ENCODE results near the gene PLXNA3.

GRCh38 chrX:154515090-154515965 lies 57.2 kb downstream of the PLXNA3 start:
- no peak for TF ChIP-seq CTCF (IDR thresholded peaks at IDR 0.05)
- no peak for TF ChIP-seq POLR2AphosphoS5 (IDR thresholded peaks at IDR 0.05; ENCODE audit: low read depth, low read length)
- no peak for TF ChIP-seq REST (IDR thresholded peaks at IDR 0.05; ENCODE audit: insufficient read depth in 1 of 2, low read depth in 2 of 2, low read length in 1 of 2)

All from Panc1 (cell line).